GM19372 (cell line): Measurements from ENCODE around the gene PLCG1.

ENCODE experiments used
- ATAC-seq: cut with Tn5 transposase; IDR thresholded peaks from one replicate; pipeline ENCODE4 v1.9.1; 2021; ENCODE audit warnings: mild to moderate bottlenecking, low read depth, moderate library complexity; ENCODE audit not compliant: unreplicated experiment

The PLCG1 gene

DNA sequence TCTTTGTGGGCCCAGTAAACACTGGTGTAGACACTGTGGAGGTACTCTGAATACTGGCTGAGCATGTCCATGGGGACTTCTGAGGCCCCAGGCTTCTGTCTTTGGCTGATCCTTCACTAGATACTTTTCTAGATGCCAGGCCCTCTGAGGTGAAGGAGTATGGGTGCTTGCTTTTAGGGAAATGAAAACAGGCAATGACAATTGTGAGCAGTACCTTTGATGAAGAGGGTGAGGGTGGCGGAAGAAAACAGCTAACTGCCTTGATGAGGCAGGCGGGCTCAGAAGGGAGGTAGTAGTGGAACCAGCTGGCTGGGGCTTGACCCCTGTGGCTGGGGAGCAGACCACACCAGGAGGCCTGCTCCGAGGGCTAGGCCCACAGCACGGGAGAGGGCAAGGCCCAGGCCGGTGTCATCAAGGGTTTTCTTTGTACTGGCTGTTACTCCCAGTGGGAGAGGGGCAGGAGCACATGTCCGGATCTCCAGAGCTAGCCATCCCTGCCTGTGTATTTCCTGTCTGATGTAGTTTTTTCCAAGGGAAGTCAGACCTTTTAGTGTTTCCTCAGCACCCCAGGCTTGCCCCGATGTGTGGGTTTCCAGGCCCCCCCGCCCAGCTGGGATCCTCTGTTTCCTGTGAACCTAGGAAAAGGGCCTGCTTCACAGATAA lies 3.9 kb downstream of the PLCG1 start:
- ATAC-seq, result no peak

DNA sequence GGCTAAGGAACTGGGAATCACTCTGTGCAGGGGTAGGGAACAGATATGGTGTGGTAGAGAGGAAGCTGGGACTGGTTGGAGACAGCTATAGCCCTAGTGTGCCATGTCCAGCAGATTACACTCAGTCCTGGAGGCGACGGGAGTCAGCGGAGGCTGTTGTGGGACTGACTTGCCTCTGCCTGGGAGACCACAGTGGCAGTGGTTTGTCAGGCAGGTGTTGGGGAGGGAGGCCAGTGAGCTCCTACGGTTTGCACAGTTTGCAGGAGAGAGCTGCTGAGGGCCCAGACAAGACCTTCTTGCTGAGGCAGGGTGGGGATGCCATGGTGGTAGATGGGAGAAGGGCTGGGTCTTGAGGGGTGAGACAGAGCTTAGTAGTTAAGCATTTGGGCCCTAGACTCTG lies 4.9 kb downstream of the PLCG1 start:
- ATAC-seq, result no peak

DNA sequence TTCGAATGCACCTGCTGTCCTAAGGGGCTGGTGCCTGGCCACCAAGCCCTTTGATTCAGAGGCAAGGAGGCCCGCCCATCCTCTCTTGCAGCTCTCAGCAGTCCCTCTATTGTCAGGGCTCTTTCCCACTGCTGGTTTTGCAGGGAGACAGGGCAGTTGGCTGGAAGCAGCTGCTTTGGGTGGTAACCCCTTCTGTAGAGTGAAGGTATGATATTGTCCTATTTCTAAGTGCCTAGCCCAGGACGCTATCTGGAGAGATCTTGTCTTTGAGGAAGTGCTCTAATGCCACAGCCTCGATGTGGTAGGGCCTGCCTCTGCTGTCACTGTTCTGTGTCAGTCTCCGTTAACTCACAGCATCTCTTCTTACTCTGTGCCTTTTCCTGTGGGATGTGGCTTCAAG lies 5.6 kb downstream of the PLCG1 start:
- ATAC-seq, result no peak

DNA sequence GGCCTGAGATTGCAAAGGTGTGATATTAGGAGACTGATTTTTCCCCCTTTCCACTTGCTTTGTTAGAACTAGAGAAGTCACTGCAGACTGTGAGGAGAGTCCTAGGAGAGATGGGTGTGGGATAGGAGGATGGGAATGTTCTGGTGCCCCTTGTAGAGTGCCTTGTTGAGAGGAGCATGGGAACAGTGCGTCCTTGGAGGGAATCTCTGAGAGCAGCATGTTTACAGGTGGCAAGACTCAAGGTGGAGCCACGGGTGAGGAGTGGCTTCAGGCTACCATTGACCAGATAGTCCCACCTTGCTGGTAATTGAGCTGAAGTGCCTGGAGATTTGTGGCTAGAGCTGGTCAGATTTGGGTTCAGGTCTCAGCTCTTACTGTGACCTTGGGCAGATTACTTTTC lies 6.0 kb downstream of the PLCG1 start:
- no peak for ATAC-seq

DNA sequence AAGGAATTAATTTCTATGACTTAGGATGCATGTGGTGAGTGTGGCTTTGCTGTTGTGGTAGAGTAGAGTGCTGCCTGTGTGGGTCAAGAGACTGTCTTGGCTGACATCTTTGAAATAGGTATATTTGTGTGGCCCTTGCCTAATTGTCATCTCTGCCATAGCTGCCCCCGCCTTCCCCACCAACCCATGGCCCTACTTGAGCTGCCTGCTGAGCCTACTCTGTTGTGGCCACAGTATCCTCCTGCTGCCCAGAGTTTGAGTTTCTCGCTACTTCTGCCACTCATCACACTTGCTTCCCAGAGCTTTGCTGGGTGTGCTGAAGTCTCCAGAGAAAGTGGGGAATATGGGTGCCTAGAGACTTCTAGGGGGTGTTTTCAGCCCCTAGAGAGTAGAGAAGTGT lies 8.0 kb downstream of the PLCG1 start:
- no peak for ATAC-seq

DNA sequence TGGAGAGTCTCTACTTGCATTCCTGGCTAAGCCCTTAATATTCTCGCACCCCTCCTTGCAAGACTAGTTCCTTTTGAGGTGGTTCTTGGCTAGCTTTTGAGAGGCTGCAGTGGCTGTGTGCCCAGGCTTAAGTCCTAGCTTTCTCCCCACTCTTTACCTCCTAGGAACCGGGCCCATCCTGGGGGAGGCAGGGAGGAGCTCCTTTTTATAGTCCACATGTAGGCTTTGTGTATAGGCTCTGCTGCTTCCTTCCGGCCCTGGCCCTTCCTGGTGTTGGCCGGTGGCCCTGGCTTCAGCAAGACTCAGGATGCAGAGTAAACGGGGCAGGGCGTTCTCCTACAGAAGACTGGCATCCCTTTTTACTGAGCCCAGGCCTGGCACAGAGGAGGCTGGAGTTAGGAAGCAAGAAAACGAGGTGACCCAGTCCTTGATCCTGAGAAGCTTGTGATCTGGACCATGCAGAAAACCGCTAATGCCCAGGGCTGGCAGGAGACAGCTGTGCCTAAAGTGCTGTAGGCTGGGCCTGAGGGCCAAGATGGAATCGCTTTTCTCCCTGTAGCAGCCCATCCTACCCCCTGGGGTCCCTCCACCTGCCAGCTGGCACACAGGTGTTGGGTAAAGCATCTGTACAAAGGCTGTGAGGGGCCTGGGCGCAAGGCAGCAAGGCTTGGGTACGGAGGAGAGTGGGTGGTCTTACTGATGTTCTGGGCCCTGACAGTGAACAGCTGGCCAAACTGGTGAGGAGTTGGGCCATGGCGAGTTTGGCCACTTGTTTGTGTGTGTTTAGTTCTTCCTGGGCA lies 8.7 kb downstream of the PLCG1 start:
- ATAC-seq, result no peak

DNA sequence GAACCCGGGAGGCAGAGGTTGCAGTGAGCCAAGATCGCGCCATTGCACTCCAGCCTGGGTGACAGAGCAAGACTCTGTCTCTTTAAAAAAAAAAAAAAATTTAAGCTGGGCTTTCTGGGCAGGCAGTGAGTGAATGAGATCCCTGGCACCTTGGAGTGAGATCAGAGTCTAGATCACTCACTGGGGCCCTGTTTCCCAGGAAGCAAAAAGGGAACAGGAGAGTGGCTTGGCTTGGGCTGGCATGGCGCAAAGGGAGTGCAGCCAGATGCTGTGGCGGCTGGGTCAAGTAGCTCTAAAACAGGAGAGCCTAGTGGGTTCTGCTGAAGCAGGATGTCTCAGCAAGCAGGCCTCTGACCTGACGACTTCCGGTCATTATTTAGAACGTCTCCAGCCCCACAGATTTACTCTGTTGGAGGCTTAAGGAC lies 10.4 kb downstream of the PLCG1 start:
- ATAC-seq, result no peak

DNA sequence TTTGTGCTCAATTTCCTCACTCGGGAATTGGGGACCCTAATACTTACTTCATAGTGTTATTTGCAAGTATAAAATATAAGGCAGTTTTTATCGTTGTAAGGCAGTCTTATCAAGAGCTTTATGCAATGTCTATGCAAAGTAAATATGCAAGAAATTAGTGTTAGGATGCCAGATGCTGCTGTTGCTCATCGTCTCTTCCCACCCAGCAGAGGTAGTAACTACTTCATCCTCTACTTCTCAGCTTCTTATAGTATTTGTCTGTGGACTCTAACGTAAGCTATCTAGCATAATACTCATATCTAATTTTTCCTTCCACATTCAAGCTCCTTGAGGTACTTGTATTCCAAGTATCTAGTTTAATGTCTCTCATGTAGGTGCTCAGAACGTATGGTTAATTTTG lies 11.6 kb downstream of the PLCG1 start:
- no peak for ATAC-seq

DNA sequence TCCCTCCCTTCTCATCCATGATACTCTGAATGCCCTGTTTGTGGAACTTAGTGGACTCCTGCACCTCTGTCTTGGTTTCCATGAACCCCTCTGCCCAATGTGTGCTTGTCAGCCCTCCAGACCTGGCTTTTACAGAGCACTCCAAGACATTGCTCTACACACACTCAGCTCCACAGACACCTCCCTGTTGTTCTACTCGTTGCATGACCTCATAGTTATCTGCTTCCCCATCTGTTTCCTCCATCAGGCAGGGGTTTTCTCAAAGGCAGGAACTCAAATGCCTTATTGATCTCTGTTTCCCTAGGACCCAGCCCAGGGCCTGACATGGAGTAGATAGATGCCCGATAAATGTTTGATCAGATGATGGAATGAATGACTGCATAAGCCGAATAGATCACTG lies 13.3 kb downstream of the PLCG1 start:
- no peak for ATAC-seq

DNA sequence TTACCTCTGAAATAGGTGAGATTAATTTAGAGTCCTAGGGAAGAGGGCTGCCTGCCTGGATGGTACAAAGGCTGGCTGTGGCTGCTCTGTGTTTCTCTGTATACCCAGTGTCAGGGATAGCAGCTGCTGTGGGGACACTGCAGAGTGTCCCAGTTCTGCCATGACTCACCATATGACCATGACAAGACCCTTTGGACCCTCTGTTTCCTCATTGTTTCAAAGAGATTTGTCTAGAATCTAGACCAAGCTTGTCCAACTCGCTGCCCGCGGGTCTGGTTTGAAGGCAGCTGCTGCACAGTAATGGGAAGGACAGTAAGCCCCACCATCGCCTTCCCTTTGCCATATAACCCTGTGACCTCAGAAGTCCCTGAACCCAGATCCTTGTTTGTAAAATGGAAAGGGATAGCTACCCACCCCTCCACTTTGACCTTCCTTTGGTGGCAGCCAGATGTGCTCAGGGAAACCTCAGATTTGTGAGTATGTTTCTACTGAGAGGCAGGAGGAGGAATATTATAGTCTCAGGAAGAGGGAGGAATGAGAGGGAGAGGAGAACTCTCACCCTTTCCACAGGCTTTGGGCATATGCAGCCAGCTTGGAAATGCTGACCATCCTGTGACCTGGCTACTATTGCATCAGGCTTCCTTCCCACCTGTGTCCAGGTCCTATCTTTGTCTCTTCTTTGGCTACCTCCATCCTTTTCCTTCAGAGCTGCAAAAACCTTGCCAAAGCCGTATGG lies 14.0 kb downstream of the PLCG1 start:
- no peak for ATAC-seq

DNA sequence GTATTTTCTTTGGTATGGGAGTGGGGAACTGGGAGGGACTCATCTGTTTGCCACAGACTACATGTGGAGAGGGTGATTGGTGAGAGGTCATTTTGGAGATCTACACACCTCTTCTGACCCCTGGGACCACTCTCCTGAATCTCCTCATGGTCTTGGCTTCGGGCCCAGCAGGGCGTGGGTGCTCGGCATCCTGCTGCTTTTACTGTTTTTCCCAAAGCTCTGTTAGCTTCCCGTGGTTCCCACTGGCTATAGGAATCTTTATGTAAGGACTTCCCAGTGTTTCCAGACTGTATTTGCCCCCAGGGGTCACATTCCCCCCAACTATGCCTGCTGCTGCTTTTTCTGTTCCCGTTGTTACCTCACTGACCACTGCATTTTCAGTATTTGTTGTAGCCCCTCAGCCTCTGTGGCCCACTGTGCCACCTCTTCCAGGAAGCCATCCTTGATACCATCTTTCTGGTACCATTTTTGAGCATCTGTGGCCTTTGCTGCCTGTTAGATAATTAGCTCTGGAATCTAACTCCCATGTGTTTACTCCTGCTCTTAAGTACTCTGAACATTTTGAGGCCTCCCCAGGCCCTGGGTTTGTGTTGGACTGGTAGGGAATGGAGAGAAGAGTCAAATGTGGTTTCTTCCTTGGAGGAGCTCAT lies 14.9 kb downstream of the PLCG1 start:
- ATAC-seq, result no peak

DNA sequence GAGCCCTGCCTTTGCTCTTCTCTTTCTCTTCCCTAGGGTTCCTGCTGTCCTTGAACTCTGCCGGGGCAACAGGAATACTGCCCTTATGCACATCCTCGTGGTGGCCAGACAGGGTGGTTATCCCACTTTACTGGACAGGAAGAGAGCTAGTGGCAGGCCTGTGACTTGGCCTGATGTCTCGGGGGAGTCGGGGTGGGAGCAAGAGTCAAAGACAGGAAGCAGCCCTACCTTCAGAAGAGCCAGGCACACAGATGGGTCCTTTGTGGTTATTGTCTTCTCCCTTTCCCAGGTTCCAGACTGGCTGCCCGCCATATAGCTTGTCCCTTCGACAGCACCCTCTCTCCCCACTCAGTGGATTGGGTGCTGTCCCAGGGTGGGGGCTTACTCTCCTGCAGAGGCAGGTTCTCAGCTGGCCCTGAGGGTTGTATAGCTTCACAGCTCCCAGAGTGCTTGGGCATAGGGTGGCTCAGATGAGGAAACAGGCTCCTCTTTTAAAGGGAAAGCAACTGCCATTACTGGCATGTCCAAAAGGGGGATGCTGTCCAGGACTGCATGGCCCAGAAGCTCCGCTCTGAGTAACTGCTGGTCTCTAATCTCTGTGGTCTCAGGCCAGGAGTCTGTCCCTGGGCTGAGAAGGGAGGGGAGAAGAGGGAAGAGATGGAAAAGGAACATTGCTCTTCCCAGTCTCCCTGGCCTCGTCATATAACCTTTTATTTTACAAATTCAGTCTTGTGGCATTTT lies 17.3 kb downstream of the PLCG1 start:
- no peak for ATAC-seq

DNA sequence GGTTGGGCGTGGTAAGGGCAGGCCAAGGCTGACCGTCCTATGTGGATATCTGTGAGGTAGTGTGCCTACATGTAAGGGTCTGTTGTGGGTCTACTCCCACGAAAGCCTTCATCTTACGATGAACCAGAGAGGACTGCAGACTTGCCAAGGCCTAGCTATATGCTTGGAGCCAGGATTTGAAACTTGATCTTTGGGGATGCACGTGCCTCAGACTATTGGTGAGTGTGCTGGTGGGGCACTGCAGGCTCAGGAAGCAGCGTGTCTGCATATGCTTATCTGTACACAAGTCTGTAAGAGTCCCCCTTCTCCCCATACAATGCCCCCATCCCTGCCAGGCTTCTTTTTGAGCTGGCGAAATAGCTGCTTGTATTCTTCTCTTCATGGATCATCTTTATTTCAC lies 17.9 kb downstream of the PLCG1 start:
- ATAC-seq, result no peak

DNA sequence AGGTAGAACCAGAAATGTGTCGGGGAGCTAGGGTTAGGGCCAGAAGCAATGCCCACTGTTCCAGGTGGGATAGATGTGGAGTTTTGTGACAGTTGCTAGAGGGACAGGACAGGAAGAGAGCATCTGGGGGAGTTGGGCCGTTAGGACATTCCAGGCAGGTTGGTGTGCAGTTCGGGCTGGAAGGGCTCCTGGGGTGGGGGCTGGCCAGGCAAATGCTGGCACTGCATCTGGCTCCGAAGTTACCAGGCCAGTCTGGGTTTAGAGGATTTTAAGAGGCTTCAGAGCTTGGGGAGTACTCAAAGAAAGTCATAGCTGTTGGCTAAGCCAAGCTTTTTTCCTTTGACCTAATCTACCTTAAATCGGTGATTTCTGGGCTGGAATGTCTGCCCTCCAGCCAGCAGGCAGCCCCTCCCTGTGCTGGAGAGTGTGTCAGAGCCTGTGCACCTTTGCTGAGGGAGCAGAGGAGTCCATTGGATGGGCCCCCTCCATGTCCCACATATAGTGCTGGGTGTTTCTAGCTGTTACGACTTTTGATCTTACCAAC lies 20.8 kb downstream of the PLCG1 start:
- ATAC-seq, result no peak

DNA sequence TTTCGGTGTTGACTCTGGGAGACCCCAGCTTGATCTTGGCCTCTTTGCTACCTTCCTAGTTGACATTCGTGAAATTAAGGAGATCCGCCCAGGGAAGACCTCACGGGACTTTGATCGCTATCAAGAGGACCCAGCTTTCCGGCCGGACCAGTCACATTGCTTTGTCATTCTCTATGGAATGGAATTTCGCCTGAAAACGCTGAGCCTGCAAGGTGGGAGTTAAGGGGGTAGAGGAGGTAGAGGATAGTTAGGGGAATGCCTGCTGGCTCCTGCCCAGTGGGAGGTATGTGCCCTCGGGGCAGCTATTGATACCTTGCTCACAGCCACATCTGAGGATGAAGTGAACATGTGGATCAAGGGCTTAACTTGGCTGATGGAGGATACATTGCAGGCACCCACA lies 22.2 kb downstream of the PLCG1 start:
- no peak for ATAC-seq

DNA sequence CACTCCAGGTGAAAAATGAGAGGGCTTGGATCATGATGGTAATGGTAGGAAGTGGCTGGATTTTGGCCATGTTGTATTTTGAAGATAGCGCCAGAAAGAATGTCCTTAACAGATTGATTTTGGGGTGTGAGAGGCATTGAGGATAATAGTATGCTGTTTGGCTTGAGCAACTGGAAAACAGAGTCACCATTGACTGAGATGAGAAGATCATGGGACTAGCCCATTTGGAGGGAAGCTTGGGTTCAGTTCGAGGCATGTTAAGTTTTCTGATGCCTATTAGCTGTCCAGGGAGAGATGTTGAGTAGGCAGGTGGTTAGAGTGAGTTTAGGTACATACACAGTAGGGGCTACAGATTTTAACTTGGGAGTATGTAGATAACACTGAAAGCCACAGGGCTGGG lies 23.3 kb downstream of the PLCG1 start:
- no peak for ATAC-seq

DNA sequence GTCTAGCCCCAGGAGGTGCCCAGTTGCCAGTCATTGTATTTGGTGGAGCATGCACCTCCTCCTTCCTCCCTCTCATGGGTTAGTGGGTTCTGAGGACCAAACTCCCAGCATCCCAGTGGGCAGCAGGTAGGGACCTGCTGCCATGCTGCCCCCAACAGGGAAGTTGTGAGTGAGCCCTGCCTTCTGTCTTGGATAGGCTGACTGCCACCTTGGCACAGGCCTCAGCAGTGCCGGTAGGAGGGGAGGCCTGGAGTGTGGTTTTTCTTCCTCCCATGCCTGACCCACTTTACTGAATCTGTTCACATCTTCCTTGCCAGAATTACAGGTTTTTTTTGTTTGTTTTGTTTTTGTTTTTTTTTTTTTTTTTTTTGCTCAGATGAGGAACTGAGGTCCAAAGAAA lies 24.5 kb downstream of the PLCG1 start:
- no peak for ATAC-seq

DNA sequence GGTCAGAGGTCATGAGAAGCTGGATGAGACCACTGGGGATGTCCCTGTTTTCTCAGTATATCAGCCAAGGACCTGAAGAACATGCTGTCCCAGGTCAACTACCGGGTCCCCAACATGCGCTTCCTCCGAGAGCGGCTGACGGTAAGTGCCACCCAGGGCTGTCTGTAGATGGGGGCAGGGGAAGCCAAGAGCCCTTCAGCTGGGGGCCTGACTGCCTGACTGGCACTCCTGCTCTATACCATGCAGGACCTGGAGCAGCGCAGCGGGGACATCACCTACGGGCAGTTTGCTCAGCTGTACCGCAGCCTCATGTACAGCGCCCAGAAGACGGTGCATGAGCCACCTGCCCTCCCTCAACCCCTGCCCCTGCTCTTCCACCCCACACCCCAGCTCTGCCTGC lies 25.1 kb downstream of the PLCG1 start:
- ATAC-seq, result no peak

DNA sequence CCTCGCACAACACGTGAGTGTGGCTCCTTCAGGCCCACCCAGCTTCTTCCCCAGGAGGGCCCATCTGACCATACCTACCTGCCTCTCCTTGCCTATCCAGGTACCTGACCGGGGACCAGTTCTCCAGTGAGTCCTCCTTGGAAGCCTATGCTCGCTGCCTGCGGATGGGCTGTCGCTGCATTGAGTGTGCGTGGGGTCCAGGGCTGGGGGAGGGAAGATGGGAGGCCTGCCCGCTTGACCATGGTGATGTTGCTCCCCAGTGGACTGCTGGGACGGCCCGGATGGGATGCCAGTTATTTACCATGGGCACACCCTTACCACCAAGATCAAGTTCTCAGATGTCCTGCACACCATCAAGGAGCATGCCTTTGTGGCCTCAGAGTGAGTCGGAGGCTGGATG lies 26.5 kb downstream of the PLCG1 start:
- ATAC-seq, result no peak
